ENCODE results near the gene EXOC4. TPM values are rescaled to one million over a fixed set of nuclear protein-coding genes. Genes with fewer than 3 reads are reported as not detected.
"Not testable (repeated sequence)": the region's sequence is repeated elsewhere in the genome, so short reads cannot be mapped to it uniquely, and the experiment has no call there.

EXOC4 gene
- total and polyA plus RNA-seq, 12 donors: 7.5 to 41.7 (median 34.6) TPM

GRCh38 chr7:133775201-133775600 is 522.3 kb downstream of the EXOC4 start:
- whole genome bisulfite sequencing, 2 donors: 93 to 94% methylated on average over 4 of the region's 4 CpGs
- ATAC-seq: no peak
- Histone ChIP-seq H3K27me3 (no peaks in the 10 kb centered on the region), H3K4me1 (no peaks in the 10 kb centered on the region), H3K27ac (no peak overlapping the region), H3K4me3 (no peak overlapping the region), H3K9me3 (no peaks in the 10 kb centered on the region), H3K36me3 (no peaks in the 10 kb centered on the region)
- intact Hi-C loops (cut with DNase I): no loop called here
- TF ChIP-seq CTCF (IDR thresholded peaks at IDR 0.05): no peak
- no peak for DNase-seq

GRCh38 chr7:133776266-133776665 is 523.4 kb downstream of the EXOC4 start:
- intact Hi-C loops (cut with DNase I): no loop called here
- no peak for TF ChIP-seq CTCF (IDR thresholded peaks at IDR 0.05)
- Histone ChIP-seq H3K9me3 (no peaks in the 10 kb centered on the region), H3K27ac (no peak overlapping the region), H3K4me3 (no peak overlapping the region), H3K27me3 (no peaks in the 10 kb centered on the region), H3K4me1 (no peaks in the 10 kb centered on the region), H3K36me3 (no peaks in the 10 kb centered on the region)
- ATAC-seq: no peak
- WGBS, 2 donors: 95 to 97% methylated on average over 3 of the region's 3 CpGs
- no peak for DNase-seq

- H3K36me3 ChIP-seq: no peaks in the 10 kb centered on the region
- DNase-seq (no peak), ATAC-seq (no peak)
- no peaks in the 10 kb centered on the region for H3K27me3 ChIP-seq
- no peaks in the 10 kb centered on the region for H3K9me3 ChIP-seq
- intact Hi-C loops (cut with DNase I): no loop called here
- H3K4me1 ChIP-seq: no peaks in the 10 kb centered on the region
- H3K4me3 ChIP-seq: no peak overlapping the region
- H3K27ac ChIP-seq: no peak overlapping the region
- 95 to 96% methylated on average over 4 of the region's 4 CpGs for WGBS, 2 donors
- TF ChIP-seq CTCF (IDR thresholded peaks at IDR 0.05): no peak
These were observed 524.8 kb downstream of the EXOC4 start for GRCh38 chr7:133777701-133778100.

GRCh38 chr7:133778472-133778871 is 525.6 kb downstream of the EXOC4 start:
- ATAC-seq: no peak
- 96 to 98% methylated on average over 5 of the region's 5 CpGs for WGBS, 2 donors
- TF ChIP-seq CTCF (IDR thresholded peaks at IDR 0.05): no peak
- no peaks in the 10 kb centered on the region for H3K27me3 ChIP-seq
- DNase-seq: no peak
- no peak overlapping the region for H3K4me3 ChIP-seq
- no peak overlapping the region for H3K27ac ChIP-seq
- H3K36me3 ChIP-seq: no peaks in the 10 kb centered on the region
- no peaks in the 10 kb centered on the region for H3K4me1 ChIP-seq
- no peaks in the 10 kb centered on the region for H3K9me3 ChIP-seq
- intact Hi-C loops (cut with DNase I): no loop called here

- intact Hi-C loops (cut with DNase I); H3K27me3 ChIP-seq; H3K36me3 ChIP-seq; H3K4me3 ChIP-seq; H3K9me3 ChIP-seq; H3K27ac ChIP-seq; H3K4me1 ChIP-seq; DNase-seq; ATAC-seq: not testable (repeated sequence)
- 97% methylated on average over 4 of the region's 4 CpGs for WGBS, 2 donors
These were observed 526.7 kb downstream of the EXOC4 start for GRCh38 chr7:133779538-133779937.

Measured in heart right ventricle (tissue), 16 donors.